Chondrocyte (in vitro differentiated cells): ENCODE results near the gene ARHGAP31. TPM values are rescaled to one million over a fixed set of nuclear protein-coding genes. Genes with fewer than 3 reads are reported as not detected.

Experiments used
- DNase-seq: peaks from one replicate; pipeline ENCODE4 v3.0.0; 2021; ENCODE audit warnings: mixed read lengths, low spot score
- H3K27ac Mint-ChIP-seq: one replicate; pipeline ENCODE4 v1.8.0; 2021; ENCODE audit warnings: mild to moderate bottlenecking, moderate library complexity, mixed read lengths; ENCODE audit not compliant: unreplicated experiment
- H3K27me3 Mint-ChIP-seq: 2 replicates; pipeline ENCODE4 v1.8.0; 2021; ENCODE audit warnings: low read depth, mixed read lengths
- H3K36me3 Mint-ChIP-seq: 2 replicates; pipeline ENCODE4 v1.8.0; 2021; ENCODE audit warnings: low read depth, mixed read lengths
- H3K4me1 Mint-ChIP-seq: 2 replicates; pipeline ENCODE4 v1.8.0; 2021; ENCODE audit warnings: low read depth, mild to moderate bottlenecking, mixed read lengths
- H3K4me3 Mint-ChIP-seq: one replicate; pipeline ENCODE4 v1.8.0; 2021; ENCODE audit warnings: mild to moderate bottlenecking, moderate library complexity, mixed read lengths; ENCODE audit not compliant: unreplicated experiment
- H3K9me3 Mint-ChIP-seq: 2 replicates; pipeline ENCODE4 v1.8.0; 2021; ENCODE audit warnings: low read depth, mixed read lengths
- CTCF ChIP-seq: fragments of 200-600 bp; sonication (generic); IDR thresholded peaks from 2 replicates; pipeline ENCODE4 v1.5.0; 2021; ENCODE audit warnings: antibody characterized with exemption, mild to moderate bottlenecking, moderate library complexity
- total RNA-seq: library from RNA; stranded (reverse); gene quantifications from 3 replicates; pipeline ENCODE4 v1.2.1, GENCODE V29; 2021

The ARHGAP31 gene
- total RNA-seq, 1 donor from 2014 or later, result 35.2 TPM

DNA sequence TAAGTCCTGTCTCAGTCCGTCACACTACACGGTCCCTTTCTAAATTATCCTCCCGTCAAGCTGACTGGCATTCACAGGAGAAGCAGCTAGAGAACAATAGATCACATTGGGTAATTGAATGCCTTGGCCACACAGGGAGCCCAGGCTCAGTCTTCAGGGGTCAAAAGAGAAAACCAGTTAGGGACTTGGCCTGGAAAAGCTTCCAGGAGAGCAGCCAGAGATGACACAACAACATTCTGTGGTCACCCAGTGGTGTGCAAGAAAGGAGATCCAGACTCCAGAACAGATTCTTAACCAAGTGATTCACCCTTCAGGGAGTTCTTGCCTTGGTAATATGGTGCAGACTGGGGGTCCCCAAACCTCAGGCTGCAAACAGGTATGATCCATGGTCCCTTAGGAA lies 15.9 kb downstream of the ARHGAP31 start:
- Mint-ChIP-seq H3K4me3 (no peak overlapping the region), H3K27ac (peak overlapping the region; percentile 94), H3K27me3 (no peaks in the 10 kb centered on the region), H3K4me1 (peaks cover 52% of the 10 kb centered on the region), H3K9me3 (peaks cover 4% of the 10 kb centered on the region), H3K36me3 (peaks cover 8% of the 10 kb centered on the region)
- DNase-seq, result no peak
- no peak for TF ChIP-seq CTCF

DNA sequence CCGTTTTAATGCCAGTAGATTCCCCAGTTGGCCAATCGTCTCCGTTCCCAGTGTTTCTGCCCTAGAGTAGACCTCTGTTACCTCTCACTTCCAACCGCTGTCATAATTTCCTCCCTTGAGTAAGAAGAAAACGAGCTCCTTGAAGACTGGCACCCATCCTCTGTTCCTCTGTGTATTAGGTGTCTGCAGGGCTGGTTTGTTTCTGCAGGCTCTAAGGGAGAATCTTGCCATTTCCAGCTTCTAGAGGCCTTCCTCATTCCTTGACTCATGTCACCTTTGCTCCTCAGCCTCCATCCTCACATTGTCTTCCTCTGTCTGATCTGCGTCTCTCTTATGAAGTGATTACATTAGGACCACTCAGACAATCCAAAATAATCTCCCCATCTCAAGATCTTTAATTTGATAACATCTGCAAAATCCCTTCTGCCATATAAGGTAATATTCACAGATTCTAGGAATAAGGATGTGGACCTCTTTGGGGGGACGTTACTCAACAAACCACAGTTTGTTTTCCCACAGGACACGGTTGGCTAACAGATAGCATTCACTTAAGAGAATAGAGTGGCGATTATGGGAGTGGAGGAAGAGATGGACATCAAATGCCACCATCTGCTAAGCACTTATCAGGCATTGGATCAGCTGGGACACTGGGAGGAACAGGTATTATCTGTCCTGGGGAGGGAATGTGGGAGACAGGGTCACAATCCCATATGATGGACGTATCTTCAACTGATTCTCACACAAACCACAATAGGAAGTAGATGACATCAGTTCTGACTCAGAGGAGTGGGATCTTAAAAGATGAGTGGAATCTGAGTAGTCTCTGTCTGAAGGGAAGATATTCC lies 17.1 kb downstream of the ARHGAP31 start:
- no peak for DNase-seq
- no peak for TF ChIP-seq CTCF
- Mint-ChIP-seq H3K9me3 (peaks cover 4% of the 10 kb centered on the region), H3K4me3 (no peak overlapping the region), H3K27me3 (no peaks in the 10 kb centered on the region), H3K27ac (peak overlapping the region; percentile 78), H3K36me3 (peaks cover 8% of the 10 kb centered on the region), H3K4me1 (peaks cover 45% of the 10 kb centered on the region)

DNA sequence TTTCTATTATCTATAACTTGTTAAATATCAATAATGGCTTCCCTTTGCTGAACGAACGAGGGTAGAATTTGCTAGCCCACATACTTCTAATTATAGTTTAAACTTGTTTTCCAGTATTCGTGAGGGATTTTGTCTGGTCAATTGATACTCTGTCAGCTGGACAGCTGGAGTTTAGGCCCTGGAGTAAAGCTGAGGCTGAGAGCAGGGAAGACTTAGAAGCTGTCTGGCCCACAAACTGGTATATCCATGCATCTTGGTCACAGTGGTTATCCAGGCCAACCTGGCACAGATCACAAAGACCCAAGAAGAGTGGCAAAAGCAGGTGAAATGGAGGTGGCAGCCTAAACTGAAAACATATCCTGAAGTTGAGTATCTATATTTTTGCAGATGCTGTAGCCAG lies 19.3 kb downstream of the ARHGAP31 start:
- Mint-ChIP-seq H3K4me3 (no peak overlapping the region), H3K4me1 (peaks cover 52% of the 10 kb centered on the region), H3K36me3 (peaks cover 8% of the 10 kb centered on the region), H3K27me3 (no peaks in the 10 kb centered on the region), H3K27ac (no peak overlapping the region), H3K9me3 (peaks cover under 1% of the 10 kb centered on the region)
- no peak for TF ChIP-seq CTCF
- DNase-seq, result no peak

DNA sequence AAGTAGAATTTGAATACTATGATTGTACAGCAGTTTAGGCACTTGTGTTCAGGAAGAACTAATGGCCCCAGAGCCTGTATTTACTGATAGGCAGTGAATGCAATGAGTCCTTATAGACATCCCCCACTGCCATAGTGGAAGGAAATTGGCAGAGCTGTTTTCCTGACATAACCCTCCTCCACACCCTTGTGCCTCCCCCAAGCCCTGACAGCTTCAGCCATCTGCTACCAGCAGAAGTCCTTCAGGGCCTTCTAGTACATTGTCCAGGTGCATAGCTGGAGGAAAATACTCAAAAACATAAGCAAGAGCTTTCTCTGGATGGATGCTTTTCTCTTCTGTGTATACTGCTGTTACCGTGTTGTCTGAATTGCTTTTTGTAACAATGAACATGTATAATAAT lies 20.6 kb downstream of the ARHGAP31 start:
- no peak for DNase-seq
- Mint-ChIP-seq H3K36me3 (peaks cover 8% of the 10 kb centered on the region), H3K27me3 (no peaks in the 10 kb centered on the region), H3K4me1 (peaks cover 55% of the 10 kb centered on the region), H3K4me3 (no peak overlapping the region), H3K27ac (no peak overlapping the region), H3K9me3 (no peaks in the 10 kb centered on the region)
- TF ChIP-seq CTCF, result no peak

DNA sequence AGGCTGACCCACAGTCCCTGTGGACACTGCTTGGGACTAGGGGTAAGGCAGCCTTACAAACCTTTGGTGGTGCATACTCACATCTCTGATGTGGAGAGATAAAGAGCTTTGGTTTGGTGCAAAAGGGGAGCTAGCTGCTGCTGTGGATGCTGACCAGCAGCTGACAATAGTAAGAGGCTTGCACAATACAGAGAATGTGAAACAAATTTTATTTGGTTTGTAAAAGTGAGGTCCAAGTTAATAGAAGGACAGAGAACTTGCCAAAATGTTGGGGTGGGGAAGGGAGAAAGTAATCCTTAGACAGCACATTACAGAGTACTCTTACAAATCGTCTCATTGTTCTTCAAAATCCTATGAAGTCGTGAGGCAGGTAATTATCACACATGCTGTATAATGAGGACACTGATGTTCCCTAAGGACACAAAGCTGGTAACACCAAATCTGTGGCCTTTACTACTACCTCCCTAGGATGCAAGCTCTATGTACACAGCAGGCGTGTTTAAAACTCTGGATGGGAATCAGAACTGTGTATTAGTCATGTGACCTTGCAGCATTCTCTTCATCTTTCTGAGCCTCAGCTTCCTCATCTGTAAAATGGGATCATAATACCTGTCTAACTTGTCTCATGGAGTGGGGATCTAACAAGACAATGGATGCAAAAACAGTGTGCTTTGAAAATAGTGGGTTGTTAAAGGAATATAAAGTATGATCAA lies 21.6 kb downstream of the ARHGAP31 start:
- H3K4me1 Mint-ChIP-seq, result peaks cover 55% of the 10 kb centered on the region
- TF ChIP-seq CTCF, result no peak
- H3K9me3 Mint-ChIP-seq, result no peaks in the 10 kb centered on the region
- no peak for DNase-seq
- H3K36me3 Mint-ChIP-seq, result peaks cover 6% of the 10 kb centered on the region
- no peak overlapping the region for H3K27ac Mint-ChIP-seq
- H3K27me3 Mint-ChIP-seq, result no peaks in the 10 kb centered on the region
- no peak overlapping the region for H3K4me3 Mint-ChIP-seq
